Measurements from ENCODE around the gene BCL11B.

The BCL11B gene

DNA sequence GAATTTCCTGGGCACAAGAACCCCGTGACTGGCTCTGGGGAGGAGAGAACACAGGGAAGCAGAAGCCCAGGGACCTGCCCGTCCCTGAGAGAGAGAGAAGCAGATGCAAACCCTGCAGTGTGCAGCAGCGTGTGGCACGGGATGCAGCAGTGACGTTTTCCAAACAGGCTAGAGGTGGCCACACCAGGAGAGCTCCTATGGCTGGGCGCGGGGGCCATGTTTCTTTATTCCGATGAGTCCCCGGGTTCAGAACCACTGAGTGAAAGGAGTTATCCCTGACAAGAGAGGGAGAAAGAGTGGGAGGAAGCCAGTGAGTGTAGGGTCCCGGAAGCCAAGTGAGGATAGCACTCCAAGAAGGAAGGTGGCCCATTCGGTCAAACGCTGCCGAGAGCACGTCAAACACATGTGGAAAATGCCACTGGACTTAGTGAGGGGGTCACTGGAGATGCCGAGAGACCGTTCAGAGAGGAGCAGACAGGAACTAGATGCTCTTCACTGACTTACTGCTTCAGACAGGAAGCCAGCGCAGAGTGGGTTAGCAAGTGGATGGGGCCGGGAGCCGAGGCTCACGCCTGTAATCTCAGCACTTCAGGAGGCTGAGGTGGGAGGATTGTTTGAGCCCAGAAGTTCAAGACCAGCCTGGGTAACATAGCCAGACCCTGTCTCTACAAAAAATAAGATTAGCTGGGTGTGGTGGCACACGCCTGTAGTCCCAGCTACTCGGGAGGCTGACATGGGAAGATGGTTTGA is 123.0 kb downstream of the BCL11B start:
- TF ChIP-seq, protein P1, sequence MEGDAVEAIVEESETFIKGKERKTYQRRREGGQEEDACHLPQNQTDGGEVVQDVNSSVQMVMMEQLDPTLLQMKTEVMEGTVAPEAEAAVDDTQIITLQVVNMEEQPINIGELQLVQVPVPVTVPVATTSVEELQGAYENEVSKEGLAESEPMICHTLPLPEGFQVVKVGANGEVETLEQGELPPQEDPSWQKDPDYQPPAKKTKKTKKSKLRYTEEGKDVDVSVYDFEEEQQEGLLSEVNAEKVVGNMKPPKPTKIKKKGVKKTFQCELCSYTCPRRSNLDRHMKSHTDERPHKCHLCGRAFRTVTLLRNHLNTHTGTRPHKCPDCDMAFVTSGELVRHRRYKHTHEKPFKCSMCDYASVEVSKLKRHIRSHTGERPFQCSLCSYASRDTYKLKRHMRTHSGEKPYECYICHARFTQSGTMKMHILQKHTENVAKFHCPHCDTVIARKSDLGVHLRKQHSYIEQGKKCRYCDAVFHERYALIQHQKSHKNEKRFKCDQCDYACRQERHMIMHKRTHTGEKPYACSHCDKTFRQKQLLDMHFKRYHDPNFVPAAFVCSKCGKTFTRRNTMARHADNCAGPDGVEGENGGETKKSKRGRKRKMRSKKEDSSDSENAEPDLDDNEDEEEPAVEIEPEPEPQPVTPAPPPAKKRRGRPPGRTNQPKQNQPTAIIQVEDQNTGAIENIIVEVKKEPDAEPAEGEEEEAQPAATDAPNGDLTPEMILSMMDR (IDR thresholded peaks at IDR 0.05; ENCODE audit: low read depth, low read length), result no peak
- DNase-seq, result no peak
- H3K27me3 ChIP-seq, result 0 out of 2 replicates have a peak, but pooled peaks cover 7% of the 10 kb centered on the region
- H3K4me3 ChIP-seq (ENCODE audit: low read depth, low read length), result no peak overlapping the region
- H3K9me3 ChIP-seq, result no peaks in the 10 kb centered on the region
- no peaks in the 10 kb centered on the region for H3K4me1 ChIP-seq
- H3K36me3 ChIP-seq, result no peaks in the 10 kb centered on the region

DNA sequence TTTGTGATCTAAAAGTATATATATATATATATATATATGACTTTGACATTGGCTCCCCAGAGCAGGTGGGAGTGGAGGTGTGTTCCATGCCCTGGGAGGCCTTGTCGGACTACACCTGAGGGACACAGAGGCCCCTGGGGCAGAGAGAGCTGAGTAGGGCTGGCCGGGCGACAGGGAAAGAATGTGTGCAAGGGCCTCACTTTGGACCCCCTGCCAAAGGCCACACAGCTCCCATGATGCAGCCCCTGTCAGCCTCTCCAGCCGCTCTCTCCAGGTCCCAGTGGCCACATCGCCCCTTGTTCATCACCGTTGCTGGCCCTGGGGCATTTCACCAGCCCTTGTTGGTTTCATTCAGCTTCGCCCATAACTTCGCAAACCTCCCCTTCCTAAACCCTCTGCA is 123.9 kb downstream of the BCL11B start:
- H3K9me3 ChIP-seq, result no peaks in the 10 kb centered on the region
- H3K4me3 ChIP-seq (ENCODE audit: low read depth, low read length), result no peak overlapping the region
- H3K27me3 ChIP-seq, result 0 out of 2 replicates have a peak, but pooled peaks cover 7% of the 10 kb centered on the region
- no peaks in the 10 kb centered on the region for H3K36me3 ChIP-seq
- TF ChIP-seq, protein P1 (IDR thresholded peaks at IDR 0.05; ENCODE audit: low read depth, low read length), result no peak
- no peak for DNase-seq
- H3K4me1 ChIP-seq, result no peaks in the 10 kb centered on the region

GRCh38 chr14:99147366-99147740 is 124.6 kb downstream of the BCL11B start:
- Histone ChIP-seq H3K4me3 (ENCODE audit: low read depth, low read length) (no peak overlapping the region), H3K9me3 (no peaks in the 10 kb centered on the region), H3K4me1 (no peaks in the 10 kb centered on the region), H3K27me3 (0 out of 2 replicates have a peak, but pooled peaks cover 7% of the 10 kb centered on the region), H3K36me3 (no peaks in the 10 kb centered on the region)
- DNase-seq, result no peak
- TF ChIP-seq, protein P1 (IDR thresholded peaks at IDR 0.05; ENCODE audit: low read depth, low read length), result no peak

DNA sequence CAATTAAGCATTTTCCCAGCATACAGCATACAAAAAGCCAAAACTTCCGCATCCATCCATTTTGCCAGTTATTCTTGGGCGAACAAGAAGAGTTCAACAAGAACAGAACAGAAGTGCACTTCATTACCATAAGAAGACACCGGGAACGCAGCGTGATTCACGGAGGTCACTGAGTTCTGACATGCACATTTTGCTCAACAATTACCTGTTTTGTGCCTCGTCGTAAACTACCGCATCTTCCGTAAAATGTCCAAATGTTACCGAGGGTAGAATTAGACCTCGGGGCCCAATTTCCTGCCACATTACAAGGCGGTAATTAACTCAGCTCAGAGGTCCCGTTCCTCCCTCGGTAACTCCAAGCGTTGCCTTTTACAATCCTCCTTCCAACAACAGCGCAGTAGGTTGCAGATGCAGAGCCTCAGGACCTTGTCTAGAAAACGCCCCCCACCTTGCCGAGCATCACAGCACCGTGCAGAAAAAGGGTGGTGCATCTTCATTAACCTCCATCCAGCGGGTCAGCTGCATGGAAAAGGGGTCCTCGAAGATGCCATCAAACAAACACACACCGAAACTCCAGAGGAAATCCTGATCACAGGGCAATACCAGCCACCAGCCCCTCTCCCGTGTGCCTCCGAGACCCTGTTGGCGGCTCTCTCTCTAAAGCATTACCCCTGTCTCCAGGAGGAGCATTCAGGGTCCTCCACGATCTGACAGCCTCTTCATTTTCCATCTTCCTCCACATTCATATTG is 125.2 kb downstream of the BCL11B start:
- no peak for DNase-seq
- H3K4me1 ChIP-seq, result no peaks in the 10 kb centered on the region
- H3K27me3 ChIP-seq, result 0 out of 2 replicates have a peak, but pooled peaks cover 5% of the 10 kb centered on the region
- H3K36me3 ChIP-seq, result no peaks in the 10 kb centered on the region
- no peak overlapping the region for H3K4me3 ChIP-seq (ENCODE audit: low read depth, low read length)
- TF ChIP-seq, protein P1 (IDR thresholded peaks at IDR 0.05; ENCODE audit: low read depth, low read length), result no peak
- H3K9me3 ChIP-seq, result no peaks in the 10 kb centered on the region

DNA sequence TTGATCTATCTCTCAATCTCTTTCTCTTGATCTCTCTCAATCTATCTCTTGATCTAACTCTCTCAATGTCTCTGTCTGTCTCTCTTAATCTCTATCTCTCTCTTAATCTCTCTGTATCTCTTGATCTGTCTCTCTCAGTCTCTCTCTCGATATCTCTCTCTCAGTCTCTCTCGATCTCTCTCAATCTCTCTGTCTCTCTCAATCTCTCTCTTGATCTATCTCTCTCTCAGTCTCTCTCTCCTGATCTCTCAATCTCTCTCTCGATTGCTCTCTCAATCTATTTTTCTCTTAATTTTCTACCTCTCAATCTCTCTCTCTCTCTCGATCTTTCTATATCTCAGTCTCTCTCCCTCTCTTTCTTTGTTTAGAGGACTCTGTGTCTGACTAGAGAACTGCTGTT is 126.7 kb downstream of the BCL11B start:
- no peaks in the 10 kb centered on the region for H3K9me3 ChIP-seq
- no peak for DNase-seq
- TF ChIP-seq, protein P1 (IDR thresholded peaks at IDR 0.05; ENCODE audit: low read depth, low read length), result no peak
- no peaks in the 10 kb centered on the region for H3K36me3 ChIP-seq
- H3K4me1 ChIP-seq, result no peaks in the 10 kb centered on the region
- no peak overlapping the region for H3K4me3 ChIP-seq (ENCODE audit: low read depth, low read length)
- no peaks in the 10 kb centered on the region for H3K27me3 ChIP-seq

- Histone ChIP-seq H3K27me3 (no peaks in the 10 kb centered on the region), H3K4me1 (no peaks in the 10 kb centered on the region), H3K9me3 (no peaks in the 10 kb centered on the region), H3K36me3 (no peaks in the 10 kb centered on the region), H3K4me3 (ENCODE audit: low read depth, low read length) (no peak overlapping the region)
- TF ChIP-seq, protein P1 (IDR thresholded peaks at IDR 0.05; ENCODE audit: low read depth, low read length), result no peak
- DNase-seq, result no peak
These were observed 128.2 kb downstream of the BCL11B start for GRCh38 chr14:99143793-99144192.
